NCI-H128 (cell line): ENCODE measurements around the gene TMA7B.

Experiments used
- DNase-seq: peaks from one replicate; lab custom pipeline; 2025; ENCODE audit not compliant: unreplicated experiment; lab: John Stamatoyannopoulos, UW

The TMA7B gene

GRCh38 chr22:39999144-39999757, 39.1 kb downstream of the TMA7B start:
- DNase-seq = no peak

GRCh38 chr22:40000171-40000570, 40.0 kb downstream of the TMA7B start:
- DNase-seq = no peak

GRCh38 chr22:40001106-40001505, 40.9 kb downstream of the TMA7B start:
- DNase-seq = no peak

GRCh38 chr22:40001800-40002577, 41.8 kb downstream of the TMA7B start:
- no peak for DNase-seq

GRCh38 chr22:40002935-40003715, 42.9 kb downstream of the TMA7B start:
- DNase-seq = no peak

GRCh38 chr22:40004836-40005235, 44.6 kb downstream of the TMA7B start:
- DNase-seq = no peak

- no peak for DNase-seq
Observed at GRCh38 chr22:40006641-40007040, 46.4 kb downstream of the TMA7B start.

GRCh38 chr22:40007853-40008710, 47.9 kb downstream of the TMA7B start:
- no peak for DNase-seq

- no peak for DNase-seq
Observed at GRCh38 chr22:40008726-40009291, 48.6 kb downstream of the TMA7B start.

- no peak for DNase-seq
Observed at GRCh38 chr22:40009292-40009774, 49.1 kb downstream of the TMA7B start.

- DNase-seq = no peak
Observed at GRCh38 chr22:40009951-40010671, 49.9 kb downstream of the TMA7B start.

- DNase-seq = no peak
Observed at GRCh38 chr22:40010746-40011145, 50.5 kb downstream of the TMA7B start.
